ENCODE data around the gene NUP37.

NUP37 gene

DNA sequence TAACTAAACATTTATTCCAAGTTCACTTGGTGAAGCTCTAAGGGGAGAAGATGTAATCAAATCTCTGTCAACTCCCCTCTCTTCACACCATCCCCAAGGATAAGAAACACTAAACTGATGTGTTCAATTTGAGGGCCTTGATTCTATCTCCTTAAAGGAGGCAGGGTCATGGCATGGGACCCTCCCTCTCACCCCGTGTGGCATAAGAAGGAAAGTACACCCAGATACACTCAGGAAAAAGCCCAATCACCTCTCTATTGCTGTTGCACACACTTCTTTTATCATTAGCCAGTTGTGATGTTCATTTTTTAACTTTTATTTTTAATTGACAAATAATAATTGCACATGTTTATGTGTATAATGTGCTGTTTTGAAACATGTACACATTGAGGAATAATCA is 93.2 kb downstream of the NUP37 start:
- no peak for DNase-seq (ENCODE audit: low spot score)

DNA sequence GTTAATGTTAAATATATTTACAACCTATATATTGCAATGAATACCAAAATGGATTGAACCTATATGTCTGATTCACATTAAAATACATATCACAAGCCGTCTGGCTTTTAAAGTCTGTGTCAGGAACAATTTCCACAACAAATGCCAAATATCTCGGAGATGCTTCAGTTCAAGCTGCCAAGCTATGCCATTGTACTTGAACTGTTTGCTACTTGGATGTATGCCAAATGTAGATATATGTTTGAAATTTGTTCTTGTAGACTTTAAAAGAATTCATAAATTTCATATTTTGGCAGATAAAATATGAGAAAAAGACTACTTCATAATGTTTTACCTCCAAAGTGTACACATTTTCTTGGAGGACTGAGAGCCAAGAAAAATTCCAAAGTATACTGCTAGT is 95.1 kb downstream of the NUP37 start:
- no peak for DNase-seq (ENCODE audit: low spot score)

DNA sequence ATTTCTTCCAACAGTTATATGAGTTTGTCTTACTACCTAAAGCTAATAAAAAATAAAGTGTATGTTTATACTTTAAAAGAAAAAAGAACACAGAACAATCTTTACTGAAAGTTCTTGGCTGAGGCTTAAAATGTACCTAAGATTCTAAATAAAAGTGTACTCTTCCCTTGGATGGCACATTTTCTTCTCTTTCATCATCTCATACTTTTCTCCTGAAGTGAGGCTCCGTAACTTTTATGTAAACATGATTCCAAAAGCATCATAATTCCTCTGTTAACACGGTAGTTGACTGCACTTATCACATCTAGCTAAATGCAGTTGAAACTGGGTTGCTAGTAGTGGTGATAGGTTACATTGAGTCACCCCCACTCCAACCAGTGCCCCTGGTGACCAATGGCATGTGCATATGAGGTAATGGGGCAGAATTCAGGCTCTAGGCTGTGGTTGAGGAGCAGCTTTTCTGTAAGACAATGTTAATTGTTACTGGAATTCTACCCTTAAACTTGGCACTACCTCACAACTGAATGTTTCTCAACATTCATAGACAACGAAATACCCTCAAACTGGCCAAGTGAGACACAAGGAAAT is 96.5 kb downstream of the NUP37 start:
- no peak for DNase-seq (ENCODE audit: low spot score)

All from kidney capillary endothelial cell (primary cell).